Skeletal muscle satellite cell (primary cell): Measurements from ENCODE around the gene SHROOM3.

ENCODE experiments used
- H3K27me3 ChIP-seq: 2 replicates; pipeline ENCODE4 v1.7.0; 2013; ENCODE audit warnings: low read length; ENCODE audit not compliant: control insufficient read depth, insufficient read depth
- H3K36me3 ChIP-seq: 2 replicates; pipeline ENCODE4 v1.7.0; 2013; ENCODE audit warnings: mild to moderate bottlenecking, control low read depth, low read length; ENCODE audit not compliant: insufficient read depth
- H3K4me1 ChIP-seq: 2 replicates; pipeline ENCODE4 v1.7.0; 2013; ENCODE audit warnings: low read length; ENCODE audit not compliant: control insufficient read depth, insufficient read depth
- H3K4me2 ChIP-seq: 2 replicates; pipeline ENCODE4 v1.7.0; 2013; ENCODE audit warnings: mild to moderate bottlenecking, low read length
- H3K4me3 ChIP-seq: 2 replicates; pipeline ENCODE4 v1.7.0; 2013; ENCODE audit warnings: low read length
- H3K9ac ChIP-seq: 2 replicates; pipeline ENCODE4 v1.7.0; 2013; ENCODE audit warnings: mild to moderate bottlenecking, low read depth, low read length, moderate library complexity
- H3K9me3 ChIP-seq: replicated peaks from 2 replicates; pipeline ENCODE4 v1.7.0; 2013; ENCODE audit warnings: mild to moderate bottlenecking, control low read depth, low read length

Gene SHROOM3

GRCh38 chr4:76764251-76764650, 329.2 kb downstream of the SHROOM3 start:
- Histone ChIP-seq H3K9ac (peak overlapping the region; percentile 3), H3K27me3 (no peaks in the 10 kb centered on the region), H3K4me1 (peaks cover 16% of the 10 kb centered on the region), H3K36me3 (no peaks in the 10 kb centered on the region), H3K4me2 (no peak overlapping the region), H3K9me3 (no peaks in the 10 kb centered on the region), H3K4me3 (no peak overlapping the region)

- no peaks in the 10 kb centered on the region for H3K9me3 ChIP-seq
Measured at GRCh38 chr4:76765473-76766183, 330.6 kb downstream of the SHROOM3 start.

DNA sequence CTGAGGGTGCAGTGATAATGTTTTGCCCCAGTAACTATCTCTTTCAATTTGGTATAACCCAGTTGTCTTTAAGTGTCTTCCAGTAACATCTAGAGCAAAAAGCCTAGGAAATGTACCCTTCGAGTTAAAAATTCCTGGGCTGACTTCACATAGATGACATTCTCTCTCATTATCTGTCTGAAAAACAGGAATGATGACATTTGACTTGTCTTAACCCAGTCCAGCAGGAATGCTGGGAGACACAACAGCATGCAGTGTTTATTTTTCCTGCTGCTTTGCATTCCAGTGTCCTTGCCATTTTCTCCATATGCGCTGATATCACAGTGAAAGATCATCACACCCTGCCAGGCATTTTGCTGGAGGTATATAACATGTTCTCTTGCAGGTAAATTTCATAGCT, 333.0 kb downstream of the SHROOM3 start:
- no peak overlapping the region for H3K4me2 ChIP-seq
- no peak overlapping the region for H3K4me3 ChIP-seq
- H3K9me3 ChIP-seq: no peaks in the 10 kb centered on the region
- no peaks in the 10 kb centered on the region for H3K36me3 ChIP-seq
- peaks cover 24% of the 10 kb centered on the region for H3K4me1 ChIP-seq
- H3K9ac ChIP-seq: peak overlapping the region; percentile 2
- no peaks in the 10 kb centered on the region for H3K27me3 ChIP-seq

More at GRCh38 chr4:76765473-76766183, 330.6 kb downstream of the SHROOM3 start:
- Histone ChIP-seq H3K27me3 (no peaks in the 10 kb centered on the region), H3K4me1 (peaks cover 16% of the 10 kb centered on the region), H3K9ac (no peak overlapping the region), H3K36me3 (no peaks in the 10 kb centered on the region), H3K4me3 (no peak overlapping the region), H3K4me2 (no peak overlapping the region)

GRCh38 chr4:76772498-76773106, 337.6 kb downstream of the SHROOM3 start:
- Histone ChIP-seq H3K4me2 (no peak overlapping the region), H3K27me3 (no peaks in the 10 kb centered on the region), H3K9me3 (peaks cover 3% of the 10 kb centered on the region), H3K36me3 (no peaks in the 10 kb centered on the region), H3K4me3 (no peak overlapping the region), H3K9ac (no peak overlapping the region), H3K4me1 (peaks cover 20% of the 10 kb centered on the region)

- no peak overlapping the region for H3K4me3 ChIP-seq
- H3K4me2 ChIP-seq: no peak overlapping the region
- peaks cover 13% of the 10 kb centered on the region for H3K4me1 ChIP-seq
- H3K27me3 ChIP-seq: no peaks in the 10 kb centered on the region
- no peak overlapping the region for H3K9ac ChIP-seq
- no peaks in the 10 kb centered on the region for H3K36me3 ChIP-seq
- peaks cover 3% of the 10 kb centered on the region for H3K9me3 ChIP-seq
Measured at GRCh38 chr4:76773766-76774165, 338.7 kb downstream of the SHROOM3 start.

GRCh38 chr4:76779740-76780459, 344.9 kb downstream of the SHROOM3 start:
- Histone ChIP-seq H3K4me2 (no peak overlapping the region), H3K4me3 (no peak overlapping the region), H3K36me3 (no peaks in the 10 kb centered on the region), H3K27me3 (no peaks in the 10 kb centered on the region), H3K9ac (no peak overlapping the region), H3K9me3 (peaks cover 3% of the 10 kb centered on the region), H3K4me1 (peaks cover 43% of the 10 kb centered on the region)

- Histone ChIP-seq H3K4me3 (no peak overlapping the region), H3K9me3 (peaks cover 3% of the 10 kb centered on the region), H3K36me3 (no peaks in the 10 kb centered on the region), H3K9ac (peak overlapping the region; percentile 41), H3K4me2 (no peak overlapping the region), H3K27me3 (no peaks in the 10 kb centered on the region), H3K4me1 (peaks cover 43% of the 10 kb centered on the region)
Measured at GRCh38 chr4:76780781-76781697, 346.0 kb downstream of the SHROOM3 start.

DNA sequence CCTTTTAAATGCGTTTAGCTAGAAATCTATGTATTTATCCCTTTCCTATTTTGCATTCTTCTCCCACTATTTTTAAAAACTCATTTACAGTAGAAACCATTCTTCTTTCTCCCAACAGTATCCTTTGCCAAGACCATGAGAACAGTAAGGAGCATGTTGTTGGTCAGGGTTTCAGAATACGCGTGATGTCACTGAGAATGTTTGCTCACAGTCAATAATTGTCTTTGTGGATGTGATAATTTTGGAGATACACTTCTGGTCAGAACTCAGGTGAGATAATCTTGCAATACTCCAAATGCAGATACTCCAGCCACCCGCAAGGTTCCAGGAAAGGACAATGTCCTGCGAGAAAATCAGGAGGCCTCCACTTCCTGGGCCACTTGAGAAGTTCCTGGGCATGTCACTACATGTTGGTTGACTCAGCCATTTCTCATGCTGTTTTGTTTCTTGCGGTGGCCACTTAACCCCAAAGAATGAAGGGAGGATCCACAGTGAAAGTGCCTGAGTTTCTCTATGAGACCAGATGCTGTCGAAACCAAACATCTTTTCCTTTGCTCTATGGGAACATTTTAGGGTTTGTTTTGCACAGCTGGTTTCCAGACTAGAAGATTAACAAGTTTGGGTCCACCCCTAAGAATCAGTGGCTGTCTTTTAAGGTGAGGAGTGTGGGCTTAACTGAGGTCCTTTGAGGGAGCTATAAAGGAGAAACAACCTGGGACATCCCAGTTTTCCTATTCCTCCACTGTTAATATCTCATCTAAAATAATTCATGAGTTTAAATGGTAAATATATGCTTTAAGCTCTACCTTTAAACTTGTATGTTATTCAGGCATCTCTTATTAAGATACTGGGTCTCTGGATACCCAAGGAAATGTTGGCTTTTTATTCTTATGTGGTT, 346.9 kb downstream of the SHROOM3 start:
- Histone ChIP-seq H3K27me3 (no peaks in the 10 kb centered on the region), H3K4me1 (peaks cover 43% of the 10 kb centered on the region), H3K4me3 (peak overlapping the region; percentile 55), H3K4me2 (peak overlapping the region; percentile 70), H3K36me3 (no peaks in the 10 kb centered on the region), H3K9me3 (no peaks in the 10 kb centered on the region), H3K9ac (peak overlapping the region; percentile 85)

DNA sequence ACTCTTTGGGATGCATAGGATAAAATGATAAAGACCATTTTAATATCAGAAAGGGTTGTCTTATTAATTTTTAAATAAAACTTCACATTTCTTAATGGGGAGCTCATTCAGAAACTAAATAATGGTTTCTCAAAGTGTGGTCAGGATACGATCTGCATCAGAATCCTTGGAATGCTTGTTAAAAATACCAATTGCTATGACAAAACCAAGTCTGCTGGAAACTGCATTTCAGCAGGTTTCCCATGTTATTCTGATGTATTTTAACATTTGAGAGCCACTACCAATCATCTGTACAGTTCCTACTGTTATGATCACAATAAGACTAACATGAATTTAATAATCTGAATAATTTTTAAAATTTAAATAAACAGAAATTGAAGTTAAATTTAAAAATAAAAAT, 347.8 kb downstream of the SHROOM3 start:
- no peaks in the 10 kb centered on the region for H3K9me3 ChIP-seq
- H3K27me3 ChIP-seq: no peaks in the 10 kb centered on the region
- H3K9ac ChIP-seq: peak overlapping the region; percentile 85
- peaks cover 43% of the 10 kb centered on the region for H3K4me1 ChIP-seq
- peak overlapping the region; percentile 70 for H3K4me2 ChIP-seq
- H3K36me3 ChIP-seq: no peaks in the 10 kb centered on the region
- peak overlapping the region; percentile 55 for H3K4me3 ChIP-seq

DNA sequence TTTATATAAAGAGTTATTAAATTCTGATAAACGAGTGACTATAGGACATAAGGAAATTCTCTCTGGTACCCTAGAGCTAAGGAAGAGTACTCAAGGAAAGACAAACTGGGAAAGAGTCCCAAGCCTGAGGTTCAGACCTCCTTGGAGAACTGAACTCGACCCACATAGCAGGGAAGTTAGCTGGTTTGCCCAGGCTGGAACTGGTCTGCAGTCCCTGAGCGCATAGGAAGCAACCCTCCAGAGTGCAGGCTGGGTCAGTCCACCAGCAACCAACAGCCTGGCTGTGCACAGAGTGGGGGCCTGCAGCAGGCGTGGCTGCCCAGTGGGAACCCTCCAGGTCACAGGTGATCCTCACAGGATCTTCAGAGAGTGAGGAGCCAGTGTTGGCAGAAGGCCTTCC, 348.8 kb downstream of the SHROOM3 start:
- peaks cover 43% of the 10 kb centered on the region for H3K4me1 ChIP-seq
- H3K4me2 ChIP-seq: peak overlapping the region; percentile 70
- H3K27me3 ChIP-seq: no peaks in the 10 kb centered on the region
- no peaks in the 10 kb centered on the region for H3K9me3 ChIP-seq
- peak overlapping the region; percentile 85 for H3K9ac ChIP-seq
- H3K36me3 ChIP-seq: no peaks in the 10 kb centered on the region
- H3K4me3 ChIP-seq: no peak overlapping the region
